GM12873 (cell line): ENCODE measurements around the gene PDZRN3.

Experiments used
- CTCF ChIP-seq: IDR thresholded peaks from 2 replicates; pipeline ENCODE4 v1.5.1; 2012; ENCODE audit warnings: low read depth, mild to moderate bottlenecking, moderate library complexity, low read length, control low read depth; ENCODE audit not compliant: insufficient read depth; ENCODE audit errors: missing control alignments

The PDZRN3 gene

GRCh38 chr3:73379465-73379864 lies 245.3 kb downstream of the PDZRN3 start:
- TF ChIP-seq CTCF, result no peak

GRCh38 chr3:73378207-73378606 lies 246.5 kb downstream of the PDZRN3 start:
- TF ChIP-seq CTCF, result no peak

- no peak for TF ChIP-seq CTCF
These were observed 258.9 kb downstream of the PDZRN3 start for GRCh38 chr3:73365756-73366397.

- TF ChIP-seq CTCF, result no peak
These were observed 260.2 kb downstream of the PDZRN3 start for GRCh38 chr3:73364517-73364916.

GRCh38 chr3:73363093-73363492 lies 261.6 kb downstream of the PDZRN3 start:
- no peak for TF ChIP-seq CTCF

GRCh38 chr3:73361591-73361990 lies 263.1 kb downstream of the PDZRN3 start:
- no peak for TF ChIP-seq CTCF

- TF ChIP-seq CTCF, result no peak
These were observed 271.0 kb downstream of the PDZRN3 start for GRCh38 chr3:73353649-73354217.
